Neural progenitor cell (in vitro differentiated cells): Measurements from ENCODE around the gene ZNF148.

Experiments
- CTCF ChIP-seq: fragments of 200-600 bp; sonication (generic); IDR thresholded peaks from 2 replicates; pipeline ENCODE4 v1.5.1; 2017; ENCODE audit warnings: antibody characterized with exemption, mild to moderate bottlenecking
- EZH2 ChIP-seq: fragments of 200-600 bp; sonication (generic); IDR thresholded peaks from 2 replicates; pipeline ENCODE4 v1.6.1; 2017; ENCODE audit warnings: antibody characterized with exemption, mild to moderate bottlenecking, moderate library complexity
- EZH2phosphoT487 ChIP-seq: fragments of 200-600 bp; sonication (generic); IDR thresholded peaks from 2 replicates; pipeline ENCODE4 v1.6.1; 2017; ENCODE audit warnings: antibody characterized with exemption

- TF ChIP-seq CTCF (no peak), EZH2 (no peak), EZH2phosphoT487 (no peak)
These were observed 49.4 kb downstream of the ZNF148 start for GRCh38 chr3:125325746-125326145.
